ENCODE results near the gene SDHAF1.
"Not testable (repeated sequence)": the region's sequence is repeated elsewhere in the genome, so short reads cannot be mapped to it uniquely, and the experiment has no call there.

SDHAF1 gene, protein sequence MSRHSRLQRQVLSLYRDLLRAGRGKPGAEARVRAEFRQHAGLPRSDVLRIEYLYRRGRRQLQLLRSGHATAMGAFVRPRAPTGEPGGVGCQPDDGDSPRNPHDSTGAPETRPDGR

DNA sequence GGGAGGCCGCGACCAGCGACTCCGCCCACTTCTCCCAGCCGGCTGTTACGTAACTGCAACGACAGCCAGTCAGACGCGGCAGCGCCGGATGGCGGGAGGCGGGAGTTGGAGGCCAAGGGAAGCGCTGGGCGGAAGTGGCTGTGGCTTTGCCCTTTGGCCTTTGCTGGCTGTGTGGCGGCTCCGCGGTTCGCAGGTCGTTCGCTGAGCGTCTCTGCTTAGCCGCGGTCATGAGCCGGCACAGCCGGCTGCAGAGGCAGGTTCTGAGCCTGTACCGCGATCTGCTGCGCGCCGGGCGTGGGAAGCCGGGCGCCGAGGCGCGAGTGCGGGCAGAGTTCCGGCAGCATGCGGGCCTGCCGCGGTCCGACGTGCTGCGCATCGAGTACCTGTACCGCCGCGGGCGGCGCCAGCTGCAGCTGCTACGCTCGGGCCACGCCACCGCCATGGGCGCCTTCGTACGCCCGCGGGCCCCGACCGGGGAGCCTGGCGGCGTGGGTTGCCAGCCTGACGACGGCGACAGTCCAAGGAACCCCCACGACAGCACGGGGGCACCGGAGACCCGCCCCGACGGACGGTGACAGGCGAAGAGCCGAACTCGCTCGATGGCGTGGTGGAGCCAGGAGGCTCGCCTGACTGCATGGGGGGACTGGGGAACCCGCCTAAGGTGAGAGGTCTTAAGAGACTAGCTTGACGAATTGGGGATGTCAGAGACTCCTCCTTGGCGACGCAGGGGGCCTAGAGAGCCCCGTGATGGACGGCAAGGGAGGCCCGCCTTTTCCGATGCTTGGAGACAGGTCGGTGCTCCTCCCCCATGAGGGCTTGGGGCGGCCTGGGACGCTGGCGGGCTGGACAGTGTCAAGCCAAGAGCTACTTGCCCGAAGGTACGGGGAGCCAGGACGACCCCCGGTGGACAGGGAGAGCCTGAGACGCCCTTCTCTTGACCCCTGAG lies at the start of gene SDHAF1:
SDHAF1 (plus strand) TSS at position 141 of the 946 bp plus-strand sequence; CDS start at position 228, 87 bp downstream.
- intact Hi-C loops (cut with micrococcal nuclease) = loop anchor here (5.0 kb wide), 1 partner anchor 57 kb away; the partner anchor contains the start of genes THAP8 and WDR62
- Mint-ChIP-seq H3K27me3 (no peaks in the 10 kb centered on the region), H3K9me3 (peaks cover 6% of the 10 kb centered on the region), H3K27ac (peak within 1 kb of the TSS; percentile 86), H3K4me3 (peak within 1 kb of the TSS; percentile 84), H3K36me3 (ENCODE audit: low read depth) (peaks cover 39% of the 10 kb centered on the region), H3K4me1 (ENCODE audit: low read depth) (peaks cover 52% of the 10 kb centered on the region)

DNA sequence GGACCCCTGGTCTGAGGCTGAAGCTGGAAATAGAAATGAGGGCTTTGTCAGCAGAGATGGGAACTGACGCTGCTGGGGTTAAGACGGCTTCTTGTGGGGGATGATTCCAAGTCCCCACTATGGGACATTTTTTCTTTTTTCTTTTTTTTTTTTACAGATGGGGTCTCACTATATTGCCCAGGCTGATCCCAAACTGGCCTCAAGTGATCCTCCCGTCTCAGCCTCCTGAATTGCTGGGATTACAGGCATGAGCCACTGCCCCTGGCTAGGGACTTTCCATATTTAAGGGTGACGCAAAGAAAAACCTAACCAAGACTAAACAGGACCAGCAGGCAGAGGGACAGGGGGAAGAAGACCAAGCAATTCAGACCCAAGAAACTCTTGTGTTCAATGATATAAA lies 48.8 kb upstream of the SDHAF1 start:
- H3K9me3 Mint-ChIP-seq = no peaks in the 10 kb centered on the region
- peaks cover 21% of the 10 kb centered on the region for H3K27me3 Mint-ChIP-seq
- peaks cover 4% of the 10 kb centered on the region for H3K4me1 Mint-ChIP-seq (ENCODE audit: low read depth)
- intact Hi-C loops (cut with micrococcal nuclease) = no loop called here
- no peak overlapping the region for H3K27ac Mint-ChIP-seq
- H3K4me3 Mint-ChIP-seq = no peak overlapping the region
- H3K36me3 Mint-ChIP-seq (ENCODE audit: low read depth) = no peaks in the 10 kb centered on the region

DNA sequence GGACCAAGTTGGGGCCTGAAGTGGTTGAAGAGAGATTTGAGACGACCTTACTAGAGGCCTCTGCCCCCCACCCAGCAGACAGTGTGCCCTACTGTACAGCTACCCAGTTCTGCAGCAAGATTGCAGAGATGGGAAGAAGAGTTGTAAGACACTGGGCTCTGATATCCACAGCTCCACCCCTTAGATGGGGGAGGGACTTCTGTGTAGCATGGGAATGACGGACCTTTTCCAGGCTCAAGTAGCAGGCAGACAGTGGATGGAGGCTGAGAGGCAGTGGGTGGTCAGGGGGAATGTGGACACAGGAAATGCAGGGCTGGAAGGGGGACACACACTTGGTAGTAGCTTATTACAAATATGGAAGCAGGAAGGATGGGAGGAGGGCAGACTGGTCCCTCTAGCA lies 45.9 kb upstream of the SDHAF1 start:
- Mint-ChIP-seq H3K9me3 (no peaks in the 10 kb centered on the region), H3K4me3 (no peak overlapping the region), H3K4me1 (ENCODE audit: low read depth) (peaks cover 27% of the 10 kb centered on the region), H3K27ac (no peak overlapping the region), H3K36me3 (ENCODE audit: low read depth) (no peaks in the 10 kb centered on the region), H3K27me3 (peaks cover 22% of the 10 kb centered on the region)
- intact Hi-C loops (cut with micrococcal nuclease) = no loop called here

DNA sequence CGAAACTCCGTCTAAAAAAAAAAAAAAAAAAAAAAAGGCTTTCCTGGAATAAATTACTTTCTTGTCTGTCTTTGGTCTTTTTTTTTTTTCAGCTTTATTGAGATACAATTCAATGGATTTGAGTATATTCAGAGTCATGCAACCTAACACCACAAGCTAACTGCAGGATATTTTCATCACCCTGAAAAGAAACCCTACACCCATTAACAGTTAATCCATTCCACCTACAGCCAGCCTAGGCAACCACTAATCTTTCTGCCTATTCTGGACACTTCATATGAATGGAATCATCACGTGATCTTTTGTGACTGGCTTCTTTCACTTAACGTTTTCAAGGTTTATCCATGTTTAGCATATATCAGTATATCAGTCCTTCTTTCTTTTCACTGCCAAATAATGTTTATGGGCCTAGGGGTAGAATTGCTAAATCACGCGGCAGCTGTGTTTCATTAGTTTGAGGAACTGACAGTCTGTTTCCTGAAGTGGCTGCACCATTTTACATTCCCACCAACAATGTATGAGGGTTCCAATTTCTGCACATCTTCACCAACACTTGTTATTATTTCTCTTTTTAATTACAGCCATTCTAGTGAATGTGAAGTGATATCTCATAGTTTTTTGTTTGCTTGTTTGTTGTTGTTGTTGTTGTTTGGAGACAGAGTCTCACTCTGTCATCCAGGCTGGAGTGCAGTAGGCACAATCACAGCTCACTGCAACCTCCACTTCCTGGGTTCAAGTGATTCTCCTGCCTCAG lies 38.9 kb upstream of the SDHAF1 start:
- no peak overlapping the region for H3K27ac Mint-ChIP-seq
- intact Hi-C loops (cut with micrococcal nuclease) = loop anchor here (5.0 kb wide), 1 partner anchor 36 kb away; no protein-coding TSS in a partner anchor
- peaks cover 44% of the 10 kb centered on the region for H3K27me3 Mint-ChIP-seq
- H3K9me3 Mint-ChIP-seq = no peaks in the 10 kb centered on the region
- H3K36me3 Mint-ChIP-seq (ENCODE audit: low read depth) = no peaks in the 10 kb centered on the region
- H3K4me1 Mint-ChIP-seq (ENCODE audit: low read depth) = peaks cover 44% of the 10 kb centered on the region
- H3K4me3 Mint-ChIP-seq = no peak overlapping the region

DNA sequence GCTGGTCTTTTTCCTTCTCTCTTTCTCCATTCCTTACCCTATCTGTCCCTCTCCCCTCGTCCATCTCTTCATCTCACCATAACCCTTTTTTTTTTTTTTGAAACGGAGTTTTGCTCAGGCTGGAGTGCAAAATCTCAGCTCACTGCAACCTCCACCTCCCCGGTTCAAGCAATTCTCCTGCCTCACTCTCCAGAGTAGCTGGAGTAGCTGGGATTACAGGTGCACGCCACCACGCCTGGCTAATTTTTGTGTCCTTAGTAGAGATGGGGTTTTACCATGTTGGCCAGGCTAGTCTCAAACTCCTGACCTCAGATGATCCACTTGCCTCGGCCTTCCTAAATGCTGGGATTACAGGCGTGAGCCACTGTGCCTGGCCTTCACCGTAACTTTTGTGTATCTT lies 37.6 kb upstream of the SDHAF1 start:
- intact Hi-C loops (cut with micrococcal nuclease) = loop anchor here (5.0 kb wide), 1 partner anchor 35 kb away; no protein-coding TSS in a partner anchor
- H3K36me3 Mint-ChIP-seq (ENCODE audit: low read depth); H3K4me3 Mint-ChIP-seq; H3K9me3 Mint-ChIP-seq: not testable (repeated sequence)
- Mint-ChIP-seq H3K4me1 (ENCODE audit: low read depth) (peaks cover 39% of the 10 kb centered on the region), H3K27ac (peak overlapping the region; percentile 7), H3K27me3 (peaks cover 44% of the 10 kb centered on the region)

DNA sequence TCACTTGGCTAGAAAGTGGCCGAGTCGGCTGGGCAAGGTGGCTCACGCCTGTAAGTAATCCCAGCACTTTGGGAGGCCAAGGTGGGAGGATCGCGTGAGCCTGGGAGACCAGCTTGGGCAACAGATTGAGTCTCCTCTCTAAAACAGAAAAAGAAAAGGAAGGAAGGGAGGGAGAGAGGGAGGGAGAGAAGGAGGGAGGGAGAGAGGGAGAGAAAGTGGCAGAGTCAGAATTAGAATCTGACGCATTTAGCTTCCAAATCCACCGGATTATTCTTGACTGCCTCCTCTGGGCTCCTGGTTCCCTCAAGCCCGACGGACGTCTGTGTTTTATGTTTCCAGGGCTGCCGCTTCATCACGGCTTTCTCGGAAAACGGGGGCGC lies 36.3 kb upstream of the SDHAF1 start:
- peak overlapping the region; percentile 35 for H3K27ac Mint-ChIP-seq
- H3K36me3 Mint-ChIP-seq (ENCODE audit: low read depth) = no peaks in the 10 kb centered on the region
- peaks cover 26% of the 10 kb centered on the region for H3K4me1 Mint-ChIP-seq (ENCODE audit: low read depth)
- intact Hi-C loops (cut with micrococcal nuclease) = loop anchor here (5.0 kb wide), 1 partner anchor 34 kb away; no protein-coding TSS in a partner anchor
- peak overlapping the region; percentile 35 for H3K4me3 Mint-ChIP-seq
- H3K9me3 Mint-ChIP-seq = no peaks in the 10 kb centered on the region
- peaks cover 52% of the 10 kb centered on the region for H3K27me3 Mint-ChIP-seq

DNA sequence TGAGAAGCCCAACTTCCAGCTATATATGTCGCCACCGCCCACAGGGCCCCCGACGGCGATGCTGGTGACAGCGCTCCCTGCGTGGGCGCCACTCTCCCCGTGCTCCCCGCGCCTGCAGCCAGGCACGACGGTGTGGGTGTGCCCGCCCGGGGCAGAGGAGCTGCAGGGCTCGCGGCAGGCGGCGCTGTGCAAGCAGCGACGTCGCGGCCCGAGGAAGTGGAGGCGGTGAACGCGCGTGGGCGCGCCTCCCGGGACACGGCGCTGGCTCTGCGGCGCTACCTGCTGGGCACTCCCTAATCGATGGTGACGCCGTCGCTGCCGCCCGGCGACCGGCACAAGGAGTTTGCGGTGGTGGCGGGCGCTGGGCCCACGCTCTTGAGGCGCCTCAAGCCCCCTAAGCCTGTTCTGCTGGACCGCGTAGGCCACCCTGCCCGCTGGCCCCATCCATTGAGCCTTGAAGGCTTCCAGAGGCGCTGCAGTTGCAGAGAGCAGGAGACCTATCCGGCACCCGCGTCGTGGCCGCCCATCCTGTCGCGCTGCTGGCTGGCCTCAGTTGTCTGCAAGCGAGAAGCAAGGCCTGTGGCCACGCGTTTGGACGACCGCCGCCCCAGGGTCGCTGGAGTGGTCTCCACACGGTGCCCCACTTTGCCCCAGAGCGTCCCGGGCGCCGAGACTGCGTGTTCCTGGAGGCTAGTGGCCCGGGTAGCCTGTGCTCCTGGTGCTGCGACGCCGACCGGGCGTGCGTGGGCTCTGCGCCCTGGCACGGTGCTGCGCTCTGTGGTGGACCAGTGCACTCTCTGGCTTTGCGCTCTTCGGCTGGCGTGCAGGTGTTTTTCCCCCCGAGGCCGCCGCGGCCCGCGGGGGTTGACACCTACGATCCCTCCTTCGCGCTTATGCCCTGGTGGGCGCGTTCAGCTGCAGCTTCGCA lies 35.7 kb upstream of the SDHAF1 start:
- Mint-ChIP-seq H3K36me3 (ENCODE audit: low read depth) (no peaks in the 10 kb centered on the region), H3K4me3 (peak overlapping the region; percentile 37), H3K27me3 (peaks cover 52% of the 10 kb centered on the region), H3K27ac (no peak overlapping the region), H3K4me1 (ENCODE audit: low read depth) (peaks cover 20% of the 10 kb centered on the region), H3K9me3 (no peaks in the 10 kb centered on the region)
- intact Hi-C loops (cut with micrococcal nuclease) = loop anchor here (5.0 kb wide), 1 partner anchor 33 kb away; no protein-coding TSS in a partner anchor

DNA sequence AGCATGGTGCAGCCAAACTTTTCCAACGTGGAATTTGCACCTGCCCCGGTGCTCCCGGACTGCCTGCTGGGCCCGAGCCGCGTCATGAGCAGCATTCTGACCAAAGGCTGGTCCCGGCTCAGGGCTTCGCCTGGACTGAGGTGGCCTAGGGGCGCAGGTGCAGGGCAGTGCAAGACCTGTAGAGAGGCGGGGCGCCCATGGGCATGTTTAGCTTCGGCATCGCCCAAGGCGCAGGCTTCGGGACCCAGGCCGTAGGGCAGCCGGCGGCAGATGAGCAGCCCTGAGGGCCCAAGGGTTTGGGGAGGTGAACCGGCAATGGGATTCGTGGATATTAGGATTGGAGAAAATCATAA lies 35.0 kb upstream of the SDHAF1 start:
- H3K27me3 Mint-ChIP-seq = peaks cover 52% of the 10 kb centered on the region
- intact Hi-C loops (cut with micrococcal nuclease) = loop anchor here (5.0 kb wide), 1 partner anchor 32 kb away; no protein-coding TSS in a partner anchor
- no peak overlapping the region for H3K4me3 Mint-ChIP-seq
- H3K27ac Mint-ChIP-seq = no peak overlapping the region
- H3K36me3 Mint-ChIP-seq (ENCODE audit: low read depth) = no peaks in the 10 kb centered on the region
- H3K4me1 Mint-ChIP-seq (ENCODE audit: low read depth) = peaks cover 19% of the 10 kb centered on the region
- no peaks in the 10 kb centered on the region for H3K9me3 Mint-ChIP-seq

DNA sequence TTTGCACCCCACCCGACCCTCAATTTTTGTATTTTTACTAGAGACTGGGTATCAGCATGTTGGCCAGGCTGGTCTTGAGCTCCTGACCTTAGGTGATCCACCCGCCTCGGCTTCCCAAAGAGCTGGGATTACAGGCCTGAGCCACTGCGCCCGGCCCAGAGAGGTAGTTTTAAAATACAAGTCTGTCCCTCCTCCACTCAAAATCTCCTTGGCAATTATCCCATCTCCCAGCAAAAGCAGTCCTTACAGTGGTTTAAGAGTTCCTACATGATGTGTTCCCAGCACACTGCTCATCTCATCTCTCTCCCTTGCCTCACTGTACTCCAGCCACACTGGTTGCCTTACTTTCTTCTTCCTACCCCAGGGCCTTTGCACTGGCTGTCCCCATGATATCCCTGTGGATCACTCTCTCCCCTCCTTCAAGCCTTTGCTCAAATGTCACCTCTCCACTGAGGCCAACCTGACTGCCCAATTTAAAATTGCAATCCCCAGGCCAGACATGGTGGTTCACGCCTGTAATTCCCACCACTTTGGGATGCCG lies 34.5 kb upstream of the SDHAF1 start:
- Mint-ChIP-seq H3K4me1 (ENCODE audit: low read depth) (peaks cover 19% of the 10 kb centered on the region), H3K9me3 (no peaks in the 10 kb centered on the region), H3K4me3 (no peak overlapping the region), H3K27ac (no peak overlapping the region), H3K27me3 (peaks cover 52% of the 10 kb centered on the region), H3K36me3 (ENCODE audit: low read depth) (no peaks in the 10 kb centered on the region)
- intact Hi-C loops (cut with micrococcal nuclease) = no loop called here

DNA sequence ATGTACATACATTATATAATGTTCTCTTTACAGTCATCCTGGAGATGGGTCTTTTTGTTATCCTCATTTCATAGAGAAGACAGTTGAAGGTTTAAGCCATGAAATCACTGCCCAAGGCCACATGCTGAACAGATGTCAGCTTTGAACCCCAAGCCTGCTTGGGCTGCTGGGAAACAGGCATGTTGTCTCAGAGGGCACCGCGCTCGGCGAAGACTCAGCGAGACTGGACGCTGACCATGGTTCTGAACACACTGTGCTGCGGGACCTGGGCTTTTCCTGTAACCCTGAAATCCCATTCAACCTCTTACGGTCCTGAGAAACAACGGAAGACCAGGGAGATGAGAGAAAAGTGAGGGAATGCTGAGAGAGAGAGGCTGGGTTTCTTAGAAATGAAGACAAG lies 31.5 kb upstream of the SDHAF1 start:
- intact Hi-C loops (cut with micrococcal nuclease) = no loop called here
- H3K36me3 Mint-ChIP-seq (ENCODE audit: low read depth) = no peaks in the 10 kb centered on the region
- no peaks in the 10 kb centered on the region for H3K9me3 Mint-ChIP-seq
- H3K4me1 Mint-ChIP-seq (ENCODE audit: low read depth) = peaks cover 4% of the 10 kb centered on the region
- H3K4me3 Mint-ChIP-seq = no peak overlapping the region
- no peak overlapping the region for H3K27ac Mint-ChIP-seq
- H3K27me3 Mint-ChIP-seq = peaks cover 40% of the 10 kb centered on the region

DNA sequence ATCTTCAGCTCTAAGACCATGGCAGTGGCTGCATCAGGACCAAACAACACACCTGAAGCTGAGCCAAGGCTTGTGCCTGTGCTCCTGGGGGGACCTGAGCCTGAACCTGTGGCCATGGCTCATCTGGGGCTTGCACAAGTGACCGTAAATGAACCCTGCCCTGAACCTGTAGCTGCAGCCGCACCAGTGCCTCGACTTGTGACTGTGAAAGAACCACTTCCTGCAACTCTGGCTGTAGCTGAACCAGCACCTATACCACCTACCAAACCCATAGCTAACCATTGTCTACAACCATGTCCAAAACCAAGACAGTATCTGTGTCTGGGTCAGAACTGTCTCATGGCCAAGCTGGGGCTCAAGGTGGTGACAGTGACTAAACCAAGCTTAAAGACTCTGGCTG lies 28.2 kb upstream of the SDHAF1 start:
- intact Hi-C loops (cut with micrococcal nuclease) = no loop called here
- no peaks in the 10 kb centered on the region for H3K36me3 Mint-ChIP-seq (ENCODE audit: low read depth)
- H3K9me3 Mint-ChIP-seq = no peaks in the 10 kb centered on the region
- peaks cover 16% of the 10 kb centered on the region for H3K27me3 Mint-ChIP-seq
- H3K4me1 Mint-ChIP-seq (ENCODE audit: low read depth) = no peaks in the 10 kb centered on the region
- no peak overlapping the region for H3K4me3 Mint-ChIP-seq
- H3K27ac Mint-ChIP-seq = no peak overlapping the region

DNA sequence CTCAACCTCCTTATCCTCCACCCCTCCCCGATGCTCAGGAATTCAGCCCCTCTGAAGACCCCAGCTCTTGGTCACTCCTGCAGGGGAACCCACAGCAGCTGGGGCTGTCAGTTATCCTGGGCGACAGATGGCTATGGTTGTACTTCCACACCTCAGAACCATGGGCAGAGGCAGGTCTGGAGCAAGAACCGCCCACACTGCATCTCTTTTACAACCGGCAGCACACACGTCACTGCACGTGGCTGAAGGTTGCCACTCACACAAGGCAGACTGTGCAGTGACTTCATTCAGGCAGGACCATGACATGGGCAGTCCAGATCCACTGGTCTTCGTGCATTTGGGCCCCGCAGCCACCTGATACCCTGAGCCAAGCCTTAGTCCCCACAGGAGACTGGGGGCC lies 21.5 kb upstream of the SDHAF1 start:
- no peak overlapping the region for H3K27ac Mint-ChIP-seq
- no peaks in the 10 kb centered on the region for H3K9me3 Mint-ChIP-seq
- no peaks in the 10 kb centered on the region for H3K36me3 Mint-ChIP-seq (ENCODE audit: low read depth)
- H3K4me1 Mint-ChIP-seq (ENCODE audit: low read depth) = no peaks in the 10 kb centered on the region
- intact Hi-C loops (cut with micrococcal nuclease) = no loop called here
- peaks cover 15% of the 10 kb centered on the region for H3K27me3 Mint-ChIP-seq
- no peak overlapping the region for H3K4me3 Mint-ChIP-seq

Measured in dendritic cell treated with granulocyte-macrophage colony-stimulating factor and Interleukin-4, amounts not matched to agents 40 ng/mL and 50 ng/mL, for 4 days (primary cell).